Measurements from ENCODE around the gene NAPG.
"Not testable (repeated sequence)": the region's sequence is repeated elsewhere in the genome, so short reads cannot be mapped to it uniquely, and the experiment has no call there.

The NAPG gene

DNA sequence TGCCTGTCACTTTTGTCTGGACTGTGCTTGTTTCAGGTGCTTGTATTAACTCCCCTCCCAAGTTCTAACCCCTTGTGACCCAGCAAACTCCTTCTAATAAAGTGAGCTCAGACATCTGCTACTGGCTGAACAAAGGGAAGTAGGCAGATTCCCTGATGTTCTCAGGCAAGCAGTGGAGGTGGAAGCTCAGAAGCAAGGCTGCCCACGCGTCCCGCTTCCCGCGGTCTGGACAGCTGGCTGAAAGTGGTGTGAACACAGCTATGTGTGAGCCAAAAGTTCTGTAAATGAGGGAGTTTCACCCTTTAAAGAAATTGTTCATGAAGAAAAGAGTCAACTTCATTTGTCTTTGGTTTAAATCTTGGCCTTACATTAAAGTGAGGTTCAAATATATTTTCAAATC lies 40.0 kb downstream of the NAPG start:
- no peak overlapping the region for H3K4me3 ChIP-seq (ENCODE audit: low read depth, low read length)
- TF ChIP-seq, protein P1, sequence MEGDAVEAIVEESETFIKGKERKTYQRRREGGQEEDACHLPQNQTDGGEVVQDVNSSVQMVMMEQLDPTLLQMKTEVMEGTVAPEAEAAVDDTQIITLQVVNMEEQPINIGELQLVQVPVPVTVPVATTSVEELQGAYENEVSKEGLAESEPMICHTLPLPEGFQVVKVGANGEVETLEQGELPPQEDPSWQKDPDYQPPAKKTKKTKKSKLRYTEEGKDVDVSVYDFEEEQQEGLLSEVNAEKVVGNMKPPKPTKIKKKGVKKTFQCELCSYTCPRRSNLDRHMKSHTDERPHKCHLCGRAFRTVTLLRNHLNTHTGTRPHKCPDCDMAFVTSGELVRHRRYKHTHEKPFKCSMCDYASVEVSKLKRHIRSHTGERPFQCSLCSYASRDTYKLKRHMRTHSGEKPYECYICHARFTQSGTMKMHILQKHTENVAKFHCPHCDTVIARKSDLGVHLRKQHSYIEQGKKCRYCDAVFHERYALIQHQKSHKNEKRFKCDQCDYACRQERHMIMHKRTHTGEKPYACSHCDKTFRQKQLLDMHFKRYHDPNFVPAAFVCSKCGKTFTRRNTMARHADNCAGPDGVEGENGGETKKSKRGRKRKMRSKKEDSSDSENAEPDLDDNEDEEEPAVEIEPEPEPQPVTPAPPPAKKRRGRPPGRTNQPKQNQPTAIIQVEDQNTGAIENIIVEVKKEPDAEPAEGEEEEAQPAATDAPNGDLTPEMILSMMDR (IDR thresholded peaks at IDR 0.05; ENCODE audit: insufficient read depth, low read depth, low read length, missing control alignments) = no peak
- no peak for DNase-seq (ENCODE audit: low read depth)

DNA sequence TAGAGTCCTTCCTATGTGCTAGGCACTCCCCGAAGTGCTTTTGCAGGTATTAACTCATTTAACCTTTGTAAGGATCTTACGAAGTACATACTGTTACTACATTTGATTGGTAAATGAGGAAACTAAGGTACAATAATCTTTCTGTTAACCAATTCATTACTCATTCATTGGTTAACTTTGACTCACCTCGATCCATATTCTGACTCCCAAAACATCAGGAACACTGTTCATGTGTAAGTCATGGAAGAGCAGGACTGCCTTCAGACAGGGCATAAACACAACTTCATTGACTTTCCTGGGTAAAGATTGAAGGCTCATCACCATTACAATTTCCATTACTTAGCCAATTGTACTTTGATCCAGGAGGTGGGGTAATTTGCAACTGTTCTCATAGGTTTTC lies 40.6 kb downstream of the NAPG start:
- H3K4me3 ChIP-seq (ENCODE audit: low read depth, low read length) = no peak overlapping the region
- TF ChIP-seq, protein P1 (IDR thresholded peaks at IDR 0.05; ENCODE audit: insufficient read depth, low read depth, low read length, missing control alignments) = no peak
- no peak for DNase-seq (ENCODE audit: low read depth)

DNA sequence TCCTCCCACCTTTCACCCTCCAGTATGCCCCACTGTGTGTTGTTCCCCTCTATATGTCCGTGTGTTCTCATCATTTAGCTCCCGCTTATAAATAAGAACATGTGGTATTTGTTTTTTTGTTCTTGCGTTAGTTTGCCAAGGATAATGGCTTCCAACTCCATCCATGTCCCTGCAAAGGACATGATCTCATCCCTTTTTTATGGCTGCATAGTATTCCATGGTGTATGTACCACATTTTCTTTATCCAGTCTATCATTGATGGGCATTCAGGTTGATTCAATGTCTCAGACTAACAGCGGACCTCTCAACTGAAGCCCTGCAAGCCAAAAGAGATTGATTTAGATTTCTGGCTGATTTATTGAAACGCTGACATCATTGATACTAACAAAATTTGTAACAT lies 44.1 kb downstream of the NAPG start:
- not testable (repeated sequence) for H3K4me3 ChIP-seq (ENCODE audit: low read depth, low read length); DNase-seq (ENCODE audit: low read depth)

DNA sequence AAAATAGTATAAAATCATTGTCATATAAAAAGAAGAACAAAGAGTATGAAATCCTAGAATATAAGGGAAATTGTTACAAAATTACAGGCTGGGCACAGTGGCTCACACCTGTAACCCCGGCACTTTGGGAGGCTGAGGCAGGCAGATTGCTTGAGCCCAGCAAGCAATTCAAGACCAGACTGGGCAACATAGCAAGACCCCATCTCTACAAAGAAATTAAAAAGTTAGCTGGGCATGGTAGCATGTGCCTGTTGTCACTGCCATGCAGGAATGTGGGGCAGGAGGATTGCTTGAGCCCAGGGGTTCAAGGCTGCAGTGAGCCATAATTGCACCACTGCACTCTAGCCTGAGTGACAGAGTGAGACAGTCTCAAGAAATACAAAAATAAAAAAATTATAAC lies 44.8 kb downstream of the NAPG start:
- DNase-seq (ENCODE audit: low read depth) = no peak
- H3K4me3 ChIP-seq (ENCODE audit: low read depth, low read length) = no peak overlapping the region
- TF ChIP-seq, protein P1 (IDR thresholded peaks at IDR 0.05; ENCODE audit: insufficient read depth, low read depth, low read length, missing control alignments) = no peak

DNA sequence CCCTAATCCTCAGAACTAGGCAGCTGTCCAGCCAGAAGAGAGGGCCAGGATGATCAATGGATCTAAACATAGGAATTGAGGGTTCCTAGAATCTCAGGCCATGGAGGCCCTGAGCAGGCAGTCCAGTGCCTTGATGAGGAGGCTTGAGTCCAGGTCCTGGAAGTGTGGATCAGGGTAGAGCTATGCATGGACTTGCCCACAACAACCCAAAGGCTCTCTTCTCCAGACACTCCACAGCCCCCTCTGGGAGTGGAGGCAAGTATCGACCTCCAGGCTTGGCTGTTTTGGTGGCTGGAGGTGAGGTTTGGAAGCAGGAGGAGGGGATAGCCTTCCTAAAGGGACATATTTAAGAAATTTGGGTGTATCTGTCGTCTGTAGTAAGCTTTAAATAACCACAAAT lies 45.7 kb downstream of the NAPG start:
- TF ChIP-seq, protein P1 (IDR thresholded peaks at IDR 0.05; ENCODE audit: insufficient read depth, low read depth, low read length, missing control alignments) = no peak
- DNase-seq (ENCODE audit: low read depth) = no peak
- H3K4me3 ChIP-seq (ENCODE audit: low read depth, low read length) = no peak overlapping the region

DNA sequence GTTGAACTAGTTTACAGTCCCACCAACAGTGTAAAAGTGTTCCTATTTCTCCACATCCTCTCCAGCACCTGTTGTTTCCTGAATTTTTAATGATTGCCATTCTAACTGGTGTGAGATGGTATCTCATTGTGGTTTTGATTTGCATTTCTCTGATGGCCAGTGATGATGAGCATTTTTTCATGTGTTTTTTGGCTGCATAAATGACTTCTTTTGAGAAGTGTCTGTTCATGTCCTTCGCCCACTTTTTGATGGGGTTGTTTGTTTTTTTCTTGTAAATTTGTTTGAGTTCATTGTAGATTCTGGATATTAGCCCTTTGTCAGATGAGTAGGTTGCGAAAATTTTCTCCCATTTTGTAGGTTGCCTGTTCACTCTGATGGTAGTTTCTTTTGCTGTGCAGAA lies 47.4 kb downstream of the NAPG start:
- DNase-seq (ENCODE audit: low read depth) = not testable (repeated sequence)

DNA sequence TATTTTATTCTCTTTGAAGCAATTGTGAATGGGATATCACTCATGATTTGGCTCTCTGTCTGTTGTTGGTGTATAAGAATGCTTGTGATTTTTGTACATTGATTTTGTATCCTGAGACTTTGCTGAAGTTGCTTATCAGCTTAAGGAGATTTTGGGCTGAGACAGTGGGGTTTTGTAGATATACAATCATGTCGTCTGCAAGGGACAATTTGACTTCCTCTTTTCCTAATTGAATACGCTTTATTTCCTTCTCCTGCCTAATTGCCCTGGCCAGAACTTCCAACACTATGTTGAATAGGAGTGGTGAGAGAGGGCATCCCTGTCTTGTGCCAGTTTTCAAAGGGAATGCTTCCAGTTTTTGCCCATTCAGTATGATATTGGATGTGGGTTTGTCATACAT lies 48.6 kb downstream of the NAPG start:
- H3K4me3 ChIP-seq (ENCODE audit: low read depth, low read length); DNase-seq (ENCODE audit: low read depth): not testable (repeated sequence)

More for the DNA sequence above, 47.4 kb downstream of the NAPG start:
- H3K4me3 ChIP-seq (ENCODE audit: low read depth, low read length) = not testable (repeated sequence)

DNA sequence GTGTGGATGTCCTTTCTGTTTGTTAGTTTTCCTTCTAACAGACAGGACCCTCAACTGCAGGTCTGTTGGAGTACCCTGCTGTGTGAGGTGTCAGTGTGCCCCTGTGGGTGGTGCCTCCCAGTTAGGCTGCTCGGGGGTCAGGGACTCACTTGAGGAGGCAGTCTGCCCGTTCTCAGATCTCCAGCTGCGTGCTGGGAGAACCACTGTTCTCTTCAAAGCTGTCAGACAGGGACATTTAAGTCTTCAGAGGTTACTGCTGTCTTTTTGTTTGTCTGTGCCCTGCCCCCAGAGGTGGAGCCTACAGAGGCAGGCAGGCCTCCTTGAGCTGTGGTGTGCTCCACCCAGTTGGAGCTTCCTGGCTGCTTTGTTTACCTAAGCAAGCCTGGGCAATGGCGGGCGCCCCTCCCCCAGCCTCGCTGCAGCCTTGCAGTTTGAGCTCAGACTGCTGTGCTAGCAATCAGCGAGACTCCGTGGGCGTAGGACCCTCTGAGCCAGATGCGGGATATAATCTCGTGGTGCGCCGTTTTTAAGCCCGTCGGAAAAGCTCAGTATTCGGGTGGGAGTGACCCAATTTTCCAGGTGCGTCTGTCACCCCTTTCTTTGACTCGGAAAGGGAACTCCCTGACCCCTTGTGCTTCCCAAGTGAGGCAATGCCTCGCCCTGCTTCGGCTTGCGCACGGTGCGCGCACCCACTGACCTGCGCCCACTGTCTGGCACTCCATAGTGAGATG lies 52.2 kb downstream of the NAPG start:
- not testable (repeated sequence) for DNase-seq (ENCODE audit: low read depth); H3K4me3 ChIP-seq (ENCODE audit: low read depth, low read length)

DNA sequence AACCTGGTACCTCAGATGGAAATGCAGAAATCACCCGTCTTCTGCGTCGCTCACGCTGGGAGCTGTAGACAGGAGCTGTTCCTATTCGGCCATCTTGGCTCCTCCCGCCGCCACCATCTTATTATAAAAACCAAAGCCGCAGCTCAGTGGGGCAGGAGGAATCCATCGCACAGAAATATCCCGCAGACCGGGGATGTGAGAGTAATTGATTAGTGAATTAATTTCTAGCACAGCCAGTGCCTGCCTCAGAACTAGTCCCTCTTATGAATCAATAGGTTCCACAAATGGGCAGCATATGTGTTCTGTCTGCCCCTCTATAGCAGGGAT lies 52.7 kb downstream of the NAPG start:
- not testable (repeated sequence) for DNase-seq (ENCODE audit: low read depth); H3K4me3 ChIP-seq (ENCODE audit: low read depth, low read length)

All from GM12865 (cell line).